ENCODE results near the gene KRTAP10-10. TPM values are rescaled to one million over a fixed set of nuclear protein-coding genes. Genes with fewer than 3 reads are reported as not detected.

KRTAP10-10 gene
- total and polyA plus RNA-seq, 9 of the 15 experiments (the other 6 are each of a cell fraction or from before 2014, with no cell fraction given): not detected

GRCh38 chr21:44593598-44594405 lies 43.4 kb upstream of the KRTAP10-10 start (continued):
- TF ChIP-seq CBFA2T3 (IDR thresholded peaks at IDR 0.05) (peak; percentile 97), TGIF2 (CRISPR knock-in tag; IDR thresholded peaks at IDR 0.05) (no peak), HOMEZ (CRISPR knock-in tag; IDR thresholded peaks at IDR 0.05) (no peak), ZKSCAN1 (IDR thresholded peaks at IDR 0.05; ENCODE audit: low read depth, low read length) (no peak), ARID2 (IDR thresholded peaks at IDR 0.05) (no peak), MAFG (tag; conservative IDR thresholded peaks at IDR 0.05) (no peak; the same call in 1 of the 2 replicates), NCOA6 (IDR thresholded peaks at IDR 0.05) (no peak), HCFC1 (IDR thresholded peaks at IDR 0.05; ENCODE audit: low read depth, low read length) (no peak), TFAM (CRISPR knock-in tag; conservative IDR thresholded peaks at IDR 0.05) (no peak), CEBPB (tag; IDR thresholded peaks at IDR 0.05) (peak; percentile 83), FOXK2 (conservative IDR thresholded peaks at IDR 0.05 in 1 of 2, IDR thresholded peaks at IDR 0.05 in 1 of 2; ENCODE audit: low read depth in 2 of 2) (peak; percentile 10 to 59; a peak in 2 of 4 replicates), U2AF2 (optimal IDR thresholded peaks at IDR 0.05; ENCODE audit: low read depth, low read length) (no peak), ZNF717 (CRISPR knock-in tag; IDR thresholded peaks at IDR 0.05) (no peak), TEAD2 (tag; IDR thresholded peaks at IDR 0.05) (peak; percentile 79), NFIC (IDR thresholded peaks at IDR 0.05) (peak; percentile 83), PHB2 (IDR thresholded peaks at IDR 0.05; ENCODE audit: low read depth) (no peak; the same call in 1 of the 2 replicates), PHF8 (IDR thresholded peaks at IDR 0.05; ENCODE audit: borderline replicate concordance, low read length) (no peak; the same call in 1 of the 2 replicates), MEF2D (tag; conservative IDR thresholded peaks at IDR 0.05; ENCODE audit: low read depth) (peak; percentile 79), ARID1B (IDR thresholded peaks at IDR 0.05) (peak; percentile 96), ZNF561 (CRISPR knock-in tag; conservative IDR thresholded peaks at IDR 0.05) (no peak)
- TF ChIP-seq, protein P1, sequence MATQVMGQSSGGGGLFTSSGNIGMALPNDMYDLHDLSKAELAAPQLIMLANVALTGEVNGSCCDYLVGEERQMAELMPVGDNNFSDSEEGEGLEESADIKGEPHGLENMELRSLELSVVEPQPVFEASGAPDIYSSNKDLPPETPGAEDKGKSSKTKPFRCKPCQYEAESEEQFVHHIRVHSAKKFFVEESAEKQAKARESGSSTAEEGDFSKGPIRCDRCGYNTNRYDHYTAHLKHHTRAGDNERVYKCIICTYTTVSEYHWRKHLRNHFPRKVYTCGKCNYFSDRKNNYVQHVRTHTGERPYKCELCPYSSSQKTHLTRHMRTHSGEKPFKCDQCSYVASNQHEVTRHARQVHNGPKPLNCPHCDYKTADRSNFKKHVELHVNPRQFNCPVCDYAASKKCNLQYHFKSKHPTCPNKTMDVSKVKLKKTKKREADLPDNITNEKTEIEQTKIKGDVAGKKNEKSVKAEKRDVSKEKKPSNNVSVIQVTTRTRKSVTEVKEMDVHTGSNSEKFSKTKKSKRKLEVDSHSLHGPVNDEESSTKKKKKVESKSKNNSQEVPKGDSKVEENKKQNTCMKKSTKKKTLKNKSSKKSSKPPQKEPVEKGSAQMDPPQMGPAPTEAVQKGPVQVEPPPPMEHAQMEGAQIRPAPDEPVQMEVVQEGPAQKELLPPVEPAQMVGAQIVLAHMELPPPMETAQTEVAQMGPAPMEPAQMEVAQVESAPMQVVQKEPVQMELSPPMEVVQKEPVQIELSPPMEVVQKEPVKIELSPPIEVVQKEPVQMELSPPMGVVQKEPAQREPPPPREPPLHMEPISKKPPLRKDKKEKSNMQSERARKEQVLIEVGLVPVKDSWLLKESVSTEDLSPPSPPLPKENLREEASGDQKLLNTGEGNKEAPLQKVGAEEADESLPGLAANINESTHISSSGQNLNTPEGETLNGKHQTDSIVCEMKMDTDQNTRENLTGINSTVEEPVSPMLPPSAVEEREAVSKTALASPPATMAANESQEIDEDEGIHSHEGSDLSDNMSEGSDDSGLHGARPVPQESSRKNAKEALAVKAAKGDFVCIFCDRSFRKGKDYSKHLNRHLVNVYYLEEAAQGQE (IDR thresholded peaks at IDR 0.05; ENCODE audit: borderline replicate concordance): peak; percentile 99
- TF ChIP-seq, protein P1 (CRISPR knock-in tag; IDR thresholded peaks at IDR 0.05; ENCODE audit: low read depth): no peak

Measured in K562 (cell line).